Endothelial cell of umbilical vein (primary cell): ENCODE measurements around the gene PCNX1. TPM values are rescaled to one million over a fixed set of nuclear protein-coding genes. Genes with fewer than 3 reads are reported as not detected.
A peak's percentile ranks its signal among the peaks of the same experiment; 100 is the strongest.

ENCODE experiments used
- Bru-seq: library from RNA; stranded (reverse); fragments of 400-500 nt; gene quantifications from one replicate; lab custom pipeline; 2021; lab: Mats Ljungman, UMichigan
- BruChase-seq, 2 experiments: library from RNA; stranded (reverse); fragments of 400-500 nt; gene quantifications; one replicate each; lab custom pipeline; 2021; lab: Mats Ljungman, UMichigan
- BruUV-seq: library from RNA; stranded (reverse); fragments of 400-500 nt; replicated peaks from 2 replicates; lab custom pipeline; 2021; lab: Mats Ljungman, UMichigan
- CTCF ChIA-PET: fragments of 300-600, 350-600 bp; sonication (Branson Sonifier 250); formaldehyde crosslinking; loops from one replicate; lab custom pipeline; 2021; ENCODE audit warnings: antibody characterized with exemption, inconsistent platforms; lab: Charles Lee
- POLR2A ChIA-PET: fragments of 300-600, 350-600 bp; sonication (Branson Sonifier 250); formaldehyde crosslinking; loops from one replicate; lab custom pipeline; 2021; ENCODE audit warnings: antibody characterized with exemption, inconsistent platforms; lab: Charles Lee
- DNase-seq: peaks from one replicate; pipeline ENCODE4 v3.0.0-alpha.2; 2011; ENCODE audit warnings: low read depth, low spot score
- FAIRE-seq: peaks from 2 replicates; lab custom pipeline; 2011; peaks lifted over from hg19 to GRCh38; lab: Jason Lieb, UNC
- H2AFZ ChIP-seq: 2 replicates; pipeline ENCODE4 v1.6.0; 2012; ENCODE audit warnings: low read depth, low read length, control low read depth, inconsistent platforms
- H3K27ac ChIP-seq: 2 replicates; pipeline ENCODE4 v1.5.1; 2011; ENCODE audit warnings: low read depth, mild to moderate bottlenecking, control low read depth, low read length, moderate library complexity; ENCODE audit not compliant: insufficient read depth
- H3K27me3 ChIP-seq, 2 experiments: 2 replicates each; pipeline versions ENCODE4 v1.6.0 to v1.6.1; 2011; ENCODE audit warnings: low read length in 2 of 2, mixed read lengths in 1 of 2; ENCODE audit not compliant: control insufficient read depth in 2 of 2, insufficient read depth in 2 of 2
- H3K36me3 ChIP-seq, 2 experiments: 2 replicates in 1 of 2; 3 replicates in 1 of 2; pipeline ENCODE4 v1.5.1; 2011; ENCODE audit warnings: low read length in 2 of 2, mild to moderate bottlenecking in 1 of 2, moderate library complexity in 1 of 2; ENCODE audit not compliant: control insufficient read depth in 2 of 2, insufficient read depth in 2 of 2; ENCODE audit errors: extremely low read depth in 1 of 2
- H3K4me1 ChIP-seq: 3 replicates; pipeline ENCODE4 v1.5.1; 2011; ENCODE audit warnings: mild to moderate bottlenecking, low read length; ENCODE audit not compliant: control insufficient read depth, insufficient read depth; ENCODE audit errors: extremely low read depth
- H3K4me2 ChIP-seq: 2 replicates; pipeline ENCODE4 v1.6.1; 2011; ENCODE audit warnings: low read length, control low read depth, mixed read lengths; ENCODE audit not compliant: insufficient read depth
- H3K4me3 ChIP-seq, 3 experiments: fragments of 200-600 bp in 1 of 3; sonication (generic), shearing (Covaris generic) in 1 of 3; replicated peaks in 1 of 3; 2 replicates each; pipeline ENCODE4 v1.5.1; 2011 to 2016; ENCODE audit warnings: control low read depth in 3 of 3, low read length in 3 of 3, mild to moderate bottlenecking in 2 of 3, inconsistent platforms in 1 of 3, low read depth in 1 of 3, moderate library complexity in 1 of 3; ENCODE audit not compliant: insufficient read depth in 1 of 3
- H3K79me2 ChIP-seq: 2 replicates; pipeline ENCODE4 v1.6.0; 2012; ENCODE audit warnings: low read length, inconsistent platforms; ENCODE audit not compliant: control insufficient read depth, insufficient read depth
- H3K9ac ChIP-seq: replicated peaks from 2 replicates; pipeline ENCODE3; 2011; ENCODE audit warnings: low read length, control low read depth; ENCODE audit not compliant: insufficient read depth; ENCODE audit errors: extremely low read depth
- H3K9me1 ChIP-seq: replicated peaks from 3 replicates; pipeline ENCODE4 v1.6.0; 2011; ENCODE audit warnings: mild to moderate bottlenecking, low read length; ENCODE audit not compliant: control insufficient read depth, insufficient read depth; ENCODE audit errors: extremely low read depth
- H3K9me3 ChIP-seq: replicated peaks from 2 replicates; pipeline ENCODE4 v1.5.1; 2012; ENCODE audit warnings: low read length, inconsistent platforms; ENCODE audit not compliant: control insufficient read depth, insufficient read depth
- H4K20me1 ChIP-seq: replicated peaks from 2 replicates; pipeline ENCODE3; 2011; ENCODE audit warnings: mild to moderate bottlenecking, low read length; ENCODE audit not compliant: control insufficient read depth, insufficient read depth; ENCODE audit errors: extremely low read depth
- CTCF ChIP-seq, 2 donors: IDR thresholded peaks; 1 replicate in 1 of 2; 2 replicates in 1 of 2; pipeline ENCODE4 v1.5.1; 2011; ENCODE audit warnings: low read length in 2 of 2, mild to moderate bottlenecking in 2 of 2, moderate library complexity in 2 of 2, control low read depth in 1 of 2, inconsistent platforms in 1 of 2, low read depth in 1 of 2; ENCODE audit not compliant: insufficient read depth in 1 of 2; ENCODE audit errors: extremely low read depth in 1 of 2
- EZH2 ChIP-seq: IDR thresholded peaks from 2 replicates; pipeline ENCODE4 v1.6.1; 2012; ENCODE audit warnings: borderline replicate concordance, low read depth, mild to moderate bottlenecking, moderate library complexity, low read length, inconsistent platforms; ENCODE audit not compliant: severe bottlenecking
- FOS ChIP-seq: IDR thresholded peaks from 2 replicates; pipeline ENCODE4 v1.6.1; 2011; ENCODE audit warnings: mild to moderate bottlenecking, low read length, moderate library complexity, borderline replicate concordance; ENCODE audit not compliant: insufficient read depth
- GATA2 ChIP-seq: IDR thresholded peaks from 2 replicates; pipeline ENCODE4 v1.7.0; 2011; ENCODE audit warnings: low read depth, mild to moderate bottlenecking, moderate library complexity, mixed read lengths, low read length; ENCODE audit not compliant: insufficient read length, insufficient read depth
- JUN ChIP-seq: IDR thresholded peaks from 2 replicates; pipeline ENCODE4 v1.6.1; 2011; ENCODE audit warnings: borderline replicate concordance, low read depth; ENCODE audit not compliant: insufficient read length, insufficient read depth
- MAX ChIP-seq: IDR thresholded peaks from 2 replicates; pipeline ENCODE4 v1.6.1; 2011; ENCODE audit not compliant: insufficient read depth, insufficient read length
- POLR2A ChIP-seq: IDR thresholded peaks from 2 replicates; pipeline ENCODE4 v1.6.1; 2012; ENCODE audit warnings: low read depth, mild to moderate bottlenecking, control low read depth, low read length
- POLR2AphosphoS5 ChIP-seq: IDR thresholded peaks from 2 replicates; pipeline ENCODE4 v1.6.1; 2012; ENCODE audit warnings: low read depth, mild to moderate bottlenecking, control low read depth, low read length, moderate library complexity; ENCODE audit not compliant: insufficient read depth
- dilution Hi-C: fragments of 300-500 bp; cut with MboI; formaldehyde crosslinking; loops from one replicate; pipeline ENCODE4 v1.15.0; 2019; ENCODE audit warnings: low sequenced_read_pairs; ENCODE audit not compliant: extremely low pct_ligation_motif_present
- intact Hi-C: fragments of 100-400 bp; cut with micrococcal nuclease; formaldehyde crosslinking; loops from one replicate; pipeline ENCODE4 v1.10.0; 2022
- long read RNA-seq: library from polyadenylated mRNA; stranded (forward); transcript quantifications from one replicate; pipeline ENCODE4 v2.0.0, GENCODE V29; 2021
- polyA minus RNA-seq, 3 experiments: library from RNA; depleted of rRNA, polyadenylated mRNA; stranded (reverse); fragments of >200 nt; gene quantifications; 1 replicate in 1 of 3; 2 replicates in 2 of 3; pipeline ENCODE4 v1.2.3, GENCODE V29; 2011
- polyA plus RNA-seq, 4 experiments: library from polyadenylated mRNA; depleted of rRNA in 3 of 4; stranded (reverse) in 3 of 4; unstranded in 1 of 4; fragments of >200 nt; gene quantifications; 2 replicates each; pipeline versions ENCODE4 v1.2.1 to v1.2.3, GENCODE V29; 2011 to 2012; ENCODE audit warnings: missing spikeins in 1 of 4
- total RNA-seq: library from RNA; stranded (reverse); gene quantifications from 2 replicates; pipeline ENCODE4 v1.2.3, GENCODE V29; 2021

Gene PCNX1
- total RNA-seq (30.6 and 40.5 TPM in 2 replicates), polyA plus RNA-seq (21.4 and 24.0 TPM in 2 replicates), polyA minus RNA-seq (168 and 175 TPM in 2 replicates), Bru-seq, nascent RNA (percentile 87 among the genes with signal in this experiment), BruChase-seq, experiment 1, labeled RNA remaining after a 6-hour chase (percentile 76 among the genes with signal in this experiment), BruChase-seq, experiment 2, labeled RNA remaining after a 2-hour chase (percentile 82 among the genes with signal in this experiment)
- polyA plus RNA-seq (2011; cell fraction: cytosol; rRNA removed): 12.5 and 12.6 TPM in 2 replicates
- polyA plus RNA-seq (2011; cell fraction: nucleus; rRNA removed): 49.3 and 53.5 TPM in 2 replicates
- 18.3 and 19.0 TPM in 2 replicates for polyA plus RNA-seq (2012)
- 45.6 TPM for polyA minus RNA-seq (2011; cell fraction: cytosol; rRNA and poly(A)+ RNA removed)
- polyA minus RNA-seq (2011; cell fraction: nucleus; rRNA and poly(A)+ RNA removed): 155 and 232 TPM in 2 replicates
- long read RNA-seq, full-length matches to known transcripts: 1 of 23 reads
- long read RNA-seq, partial matches to known transcripts: 3 of 23 reads
- long read RNA-seq, other reads (novel, unspliced or antisense): 19 of 23 reads

DNA sequence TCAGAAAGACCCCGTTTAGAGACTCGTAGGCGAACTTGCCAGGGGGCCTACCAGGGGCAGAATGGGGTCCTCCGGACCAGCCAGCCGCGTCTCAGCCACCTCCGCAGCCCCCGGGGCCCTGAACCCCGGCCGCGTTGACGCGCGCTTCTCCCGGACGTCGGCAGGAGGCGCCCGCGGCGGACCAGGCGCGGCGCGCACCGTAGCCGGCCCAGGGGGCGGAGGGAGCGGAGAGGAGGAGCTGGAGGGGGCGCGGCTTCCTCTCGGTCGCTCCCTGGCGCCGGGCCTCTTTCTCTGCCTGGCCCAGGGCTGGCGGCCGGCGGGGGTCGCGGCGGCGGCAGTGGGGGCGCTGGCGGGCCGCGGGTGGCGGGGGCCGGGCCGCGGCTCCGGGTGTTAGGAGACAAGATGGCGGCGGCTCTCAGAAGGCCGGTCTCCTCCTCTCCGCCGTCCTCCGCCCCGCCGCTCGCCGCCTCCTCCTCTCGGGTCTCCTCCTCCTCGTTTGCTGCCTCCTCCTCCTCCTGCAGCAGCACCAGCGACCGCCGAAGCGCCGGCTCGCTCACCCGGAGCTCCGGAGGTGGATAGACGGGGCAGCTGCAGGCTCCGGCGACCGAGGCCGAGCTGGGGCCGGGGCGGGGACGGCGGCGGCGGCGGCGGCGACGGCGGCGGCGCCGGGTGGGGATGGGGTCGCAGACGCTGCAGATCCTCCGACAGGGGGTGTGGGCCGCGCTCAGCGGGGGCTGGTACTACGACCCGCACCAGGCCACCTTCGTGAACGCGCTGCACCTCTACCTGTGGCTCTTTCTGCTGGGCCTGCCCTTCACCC is at the start of gene PCNX1:
Gene PCNX1 (plus strand): TSS at position 284 of the 820 bp plus-strand sequence. CDS start 392 bp downstream, at position 676.
- dilution Hi-C loops (no loop called here), intact Hi-C loops (loop anchor here (1.0 kb wide), 4 partner anchors 49 to 1140 kb away; partner anchors contain the start of gene SRSF5)
- ChIA-PET CTCF (interaction anchor here (0.6 to 4.2 kb wide), 38 partner anchors 8 to 948 kb away, joined by 3 to 99 read pairs (median 5); partner anchors contain the start of gene COX16), POLR2A (no interaction called here)
- peak within 1 kb of the TSS; percentile 83 for H2AFZ ChIP-seq
- peaks cover 28% of the 10 kb centered on the region for H3K4me1 ChIP-seq
- peak within 1 kb of the TSS; percentile 94 for H3K4me2 ChIP-seq
- H3K79me2 ChIP-seq: peaks cover 42% of the 10 kb centered on the region
- H3K4me3 ChIP-seq: peak within 1 kb of the TSS; percentile 90 to 93 (median 90)
- no peaks in the 10 kb centered on the region for H3K36me3 ChIP-seq
- peak; percentile 80 for FAIRE-seq
- H4K20me1 ChIP-seq: peaks cover 3% of the 10 kb centered on the region
- H3K9me3 ChIP-seq: no peaks in the 10 kb centered on the region
- DNase-seq: peak; percentile 79
- H3K9ac ChIP-seq: peak within 1 kb of the TSS; percentile 80
- H3K9me1 ChIP-seq: no peaks in the 10 kb centered on the region
- no TSS peak for BruUV-seq
- no peaks in the 10 kb centered on the region for H3K27me3 ChIP-seq
- peak within 1 kb of the TSS; percentile 23 for H3K27ac ChIP-seq
- TF ChIP-seq POLR2AphosphoS5 (peak; percentile 39), CTCF (IDR thresholded peaks at IDR 0.05; ENCODE audit: extremely low read depth in 1 of 2, insufficient read depth in 1 of 2, low read depth in 1 of 2, low read length in 2 of 2) (peak; percentile 77 to 80), POLR2A (peak; percentile 49), EZH2 (no peak), MAX (no peak), JUN (no peak), FOS (no peak), GATA2 (no peak)
